SKM-1 (cell line): ENCODE data around the gene CDK16.

Source experiments
- DNase-seq: peaks from one replicate; lab custom pipeline; 2025; ENCODE audit not compliant: unreplicated experiment; lab: John Stamatoyannopoulos, UW

Gene CDK16

GRCh38 chrX:47218280-47218919, at the start of gene CDK16:
Gene CDK16 (plus strand): TSS chrX:47218681. CDS start chrX:47223558, 4,877 bp downstream.
- peak; percentile 46 for DNase-seq

GRCh38 chrX:47169273-47169672, 49.2 kb upstream of the CDK16 start:
- no peak for DNase-seq

GRCh38 chrX:47169726-47170515, 48.6 kb upstream of the CDK16 start:
- DNase-seq, result no peak

GRCh38 chrX:47170861-47171692, 47.4 kb upstream of the CDK16 start:
- DNase-seq, result no peak

- no peak for DNase-seq
Observed at GRCh38 chrX:47171996-47172395, 46.5 kb upstream of the CDK16 start.

GRCh38 chrX:47172549-47172948, 45.9 kb upstream of the CDK16 start:
- DNase-seq, result no peak

- DNase-seq, result no peak
Observed at GRCh38 chrX:47172971-47173792, 45.3 kb upstream of the CDK16 start.

GRCh38 chrX:47174376-47174775, 44.1 kb upstream of the CDK16 start:
- DNase-seq, result no peak

- no peak for DNase-seq
Observed at GRCh38 chrX:47174846-47175587, 43.5 kb upstream of the CDK16 start.

GRCh38 chrX:47175588-47175980, 42.9 kb upstream of the CDK16 start:
- DNase-seq, result no peak

GRCh38 chrX:47176101-47176740, 42.3 kb upstream of the CDK16 start:
- DNase-seq, result no peak

- DNase-seq, result no peak
Observed at GRCh38 chrX:47177079-47177478, 41.4 kb upstream of the CDK16 start.

- DNase-seq, result no peak
Observed at GRCh38 chrX:47178337-47178736, 40.1 kb upstream of the CDK16 start.

- no peak for DNase-seq
Observed at GRCh38 chrX:47179221-47179927, 39.1 kb upstream of the CDK16 start.

GRCh38 chrX:47179928-47180255, 38.6 kb upstream of the CDK16 start:
- DNase-seq, result no peak

- DNase-seq, result no peak
Observed at GRCh38 chrX:47180346-47180745, 38.1 kb upstream of the CDK16 start.

GRCh38 chrX:47181301-47181700, 37.2 kb upstream of the CDK16 start:
- no peak for DNase-seq

- DNase-seq, result no peak
Observed at GRCh38 chrX:47182106-47182700, 36.3 kb upstream of the CDK16 start.

- DNase-seq, result no peak
Observed at GRCh38 chrX:47184486-47184885, 34.0 kb upstream of the CDK16 start.
